SK-N-SH (cell line): ENCODE results near the gene FBN1. TPM values are rescaled to one million over a fixed set of nuclear protein-coding genes. Genes with fewer than 3 reads are reported as not detected.

Source experiments
- CTCF ChIA-PET: fragments of 300-600, 350-600 bp; formaldehyde crosslinking; extraction: SDS; loops from one replicate; lab custom pipeline; 2021; lab: Yijun Ruan, JAX
- POLR2A ChIA-PET: fragments of 350-600 bp; sonication (Branson Sonifier 250); formaldehyde crosslinking; extraction: SDS; loops from one replicate; lab custom pipeline; 2020; ENCODE audit warnings: antibody characterized with exemption, inconsistent platforms; lab: Yijun Ruan, JAX
- DNase-seq: peaks from one replicate; pipeline ENCODE4 v3.0.0; 2012
- H2AFZ ChIP-seq: fragments of 200-600 bp; sonication (generic); 2 replicates; pipeline ENCODE4 v1.8.1; 2016; ENCODE audit warnings: antibody characterized with exemption, mild to moderate bottlenecking, low read depth
- H3F3A ChIP-seq: fragments of 200-600 bp; sonication (generic); replicated peaks from 2 replicates; pipeline ENCODE3; 2016; ENCODE audit warnings: antibody characterized with exemption, mild to moderate bottlenecking; ENCODE audit not compliant: insufficient read depth
- H3K27ac ChIP-seq, 2 experiments: fragments of 200-500 bp in 1 of 2; fragments of 200-600 bp in 1 of 2; sonication (Bioruptor generic) in 1 of 2; sonication (generic), shearing (Covaris generic) in 1 of 2; 2 replicates each; pipeline versions ENCODE4 v1.5.1 to v1.6.1; 2014 to 2016; ENCODE audit warnings: low read depth in 2 of 2, inconsistent platforms in 1 of 2, low read length in 1 of 2, mild to moderate bottlenecking in 1 of 2, mixed read lengths in 1 of 2
- H3K27me3 ChIP-seq: fragments of 200-600 bp; sonication (generic), shearing (Covaris generic); 2 replicates; pipeline ENCODE4 v1.6.1; 2016; ENCODE audit warnings: mixed run types; ENCODE audit not compliant: insufficient read depth
- H3K36me3 ChIP-seq, 2 experiments: fragments of 200-500 bp in 1 of 2; fragments of 200-600 bp in 1 of 2; sonication (Bioruptor generic) in 1 of 2; sonication (generic) in 1 of 2; replicated peaks in 1 of 2; 2 replicates each; pipeline versions ENCODE3 to v1.5.1; 2014 to 2016; ENCODE audit warnings: low read length in 1 of 2, mild to moderate bottlenecking in 1 of 2; ENCODE audit not compliant: insufficient read depth in 2 of 2, control insufficient read depth in 1 of 2
- H3K4me1 ChIP-seq, 2 experiments: fragments of 200-500 bp in 1 of 2; fragments of 200-600 bp in 1 of 2; sonication (Bioruptor generic) in 1 of 2; sonication (generic), shearing (Covaris generic) in 1 of 2; 2 replicates each; pipeline versions ENCODE4 v1.5.1 to v1.6.1; 2014 to 2016; ENCODE audit warnings: low read depth in 1 of 2, low read length in 1 of 2, mixed run types in 1 of 2; ENCODE audit not compliant: insufficient read depth in 2 of 2, control insufficient read depth in 1 of 2
- H3K4me2 ChIP-seq: fragments of 200-600 bp; sonication (generic), shearing (Covaris generic); 2 replicates; pipeline ENCODE4 v1.6.1; 2017; ENCODE audit warnings: mixed run types
- H3K4me3 ChIP-seq, 2 experiments: fragments of 200-500 bp in 1 of 2; fragments of 200-600 bp in 1 of 2; sonication (Bioruptor generic) in 1 of 2; sonication (generic), shearing (Covaris generic) in 1 of 2; 2 replicates each; pipeline versions ENCODE4 v1.5.1 to v1.8.1; 2014 to 2016; ENCODE audit warnings: low read depth in 2 of 2, inconsistent platforms in 1 of 2, low read length in 1 of 2, mild to moderate bottlenecking in 1 of 2, mixed read lengths in 1 of 2, moderate library complexity in 1 of 2
- H3K79me2 ChIP-seq: fragments of 200-600 bp; sonication (generic); 2 replicates; pipeline ENCODE4 v1.8.1; 2017; ENCODE audit warnings: mild to moderate bottlenecking; ENCODE audit not compliant: insufficient read depth
- H3K9ac ChIP-seq: fragments of 200-600 bp; sonication (generic); 2 replicates; pipeline ENCODE4 v1.6.1; 2017; ENCODE audit warnings: mixed run types
- H3K9me2 ChIP-seq: fragments of 200-600 bp; sonication (generic); 2 replicates; pipeline ENCODE4 v1.6.1; 2017; ENCODE audit warnings: mixed run types
- H3K9me3 ChIP-seq: fragments of 200-600 bp; sonication (generic); 2 replicates; pipeline ENCODE4 v1.6.1; 2017; ENCODE audit warnings: mixed run types, mild to moderate bottlenecking, moderate library complexity
- H4K20me1 ChIP-seq: fragments of 200-600 bp; sonication (generic); 2 replicates; pipeline ENCODE4 v1.6.1; 2017; ENCODE audit warnings: mild to moderate bottlenecking, mixed run types; ENCODE audit not compliant: insufficient read depth
- EP300 ChIP-seq, 2 experiments: IDR thresholded peaks; 2 replicates each; pipeline versions ENCODE4 v1.4.0 to v1.6.1; 2012; ENCODE audit warnings: borderline replicate concordance in 1 of 2, low read depth in 1 of 2, low read length in 1 of 2
- EZH2phosphoT487 ChIP-seq: fragments of 200-600 bp; sonication (generic); IDR thresholded peaks from 2 replicates; pipeline ENCODE4 v1.6.1; 2017; ENCODE audit warnings: low read depth, mixed run types, mild to moderate bottlenecking, antibody characterized with exemption, moderate library complexity, borderline replicate concordance
- FOXM1 ChIP-seq: IDR thresholded peaks from 2 replicates; pipeline ENCODE4 v1.4.0; 2012; ENCODE audit warnings: low read depth, mild to moderate bottlenecking
- MXI1 ChIP-seq: IDR thresholded peaks from 2 replicates; pipeline ENCODE4 v1.6.1; 2012; ENCODE audit warnings: mild to moderate bottlenecking, low read depth, low read length, improper control_type of control experiment
- NFIC ChIP-seq: IDR thresholded peaks from 2 replicates; pipeline ENCODE4 v1.4.0; 2012; ENCODE audit warnings: borderline replicate concordance
- RAD21 ChIP-seq: IDR thresholded peaks from 2 replicates; pipeline ENCODE4 v1.6.1; 2012; ENCODE audit warnings: mild to moderate bottlenecking, low read length
- RXRA ChIP-seq: IDR thresholded peaks from 2 replicates; pipeline ENCODE4 v1.4.0; 2012; ENCODE audit warnings: low read depth, mild to moderate bottlenecking, borderline replicate concordance
- SMC3 ChIP-seq: IDR thresholded peaks from 2 replicates; pipeline ENCODE4 v1.6.1; 2012; ENCODE audit warnings: low read depth, low read length, improper control_type of control experiment
- TAF1 ChIP-seq: IDR thresholded peaks from 2 replicates; pipeline ENCODE4 v1.6.1; 2012; ENCODE audit warnings: low read depth, mild to moderate bottlenecking, low read length, moderate library complexity, borderline replicate concordance
- TCF12 ChIP-seq: IDR thresholded peaks from 2 replicates; pipeline ENCODE4 v1.4.0; 2012
- TEAD4 ChIP-seq: IDR thresholded peaks from 2 replicates; pipeline ENCODE4 v1.4.0; 2012; ENCODE audit warnings: mild to moderate bottlenecking, borderline replicate concordance; ENCODE audit not compliant: insufficient read depth
- WGBS: methylation state at CpG from one replicate; pipeline ENCODE4 v1.1.6; 2017; ENCODE audit warnings: low lambda C conversion rate; 5-methylcytosine and 5-hydroxymethylcytosine counted together
- polyA plus RNA-seq, 3 experiments: library from polyadenylated mRNA; depleted of rRNA; stranded (reverse); fragments of >200 nt; gene quantifications; 2 replicates each; pipeline ENCODE4 v1.2.3, GENCODE V29; 2012
- TF ChIP-seq, protein P1 (sequence below): IDR thresholded peaks from 2 replicates; pipeline ENCODE4 v1.4.0; 2012; ENCODE audit warnings: low read depth, borderline replicate concordance
- TF ChIP-seq, protein P2 (sequence below): fragments of 200-600 bp; sonication (generic); IDR thresholded peaks from 2 replicates; pipeline ENCODE4 v1.6.1; 2017; ENCODE audit warnings: antibody characterized with exemption, mild to moderate bottlenecking, moderate library complexity
- TF ChIP-seq, protein P3 (sequence below): fragments of 150-350 bp; IDR thresholded peaks from 2 replicates; pipeline ENCODE4 v1.6.1; 2016; ENCODE audit warnings: mild to moderate bottlenecking, low read depth, low read length

The FBN1 gene
- polyA plus RNA-seq, 1 of the 3 experiments (the other 2 are of a cell fraction): 248 TPM

- 80% methylated on average over 2 of the region's 2 CpGs for WGBS
- Histone ChIP-seq H3K9me2 (no peaks in the 10 kb centered on the region), H3K27ac (no peak overlapping the region), H3K79me2 (no peaks in the 10 kb centered on the region), H4K20me1 (no peaks in the 10 kb centered on the region), H3K4me2 (no peak overlapping the region), H3K9me3 (no peaks in the 10 kb centered on the region), H3K27me3 (no peaks in the 10 kb centered on the region), H3K36me3 (no peaks in the 10 kb centered on the region), H3F3A (peaks cover 21% of the 10 kb centered on the region), H3K9ac (no peak overlapping the region), H3K4me1 (peaks cover 0 to 3% of the 10 kb centered on the region in 2 experiments; a peak in 1 of 4 replicates), H2AFZ (no peak overlapping the region), H3K4me3 (no peak overlapping the region)
- TF ChIP-seq TCF12 (no peak), EP300 (IDR thresholded peaks at IDR 0.05; ENCODE audit: borderline replicate concordance in 1 of 2, low read depth in 1 of 2, low read length in 1 of 2) (no peak), EZH2phosphoT487 (no peak), SMC3 (no peak), FOXM1 (no peak), TEAD4 (no peak), RXRA (no peak), TAF1 (no peak), MXI1 (no peak), RAD21 (no peak), NFIC (no peak)
- TF ChIP-seq, protein P1, sequence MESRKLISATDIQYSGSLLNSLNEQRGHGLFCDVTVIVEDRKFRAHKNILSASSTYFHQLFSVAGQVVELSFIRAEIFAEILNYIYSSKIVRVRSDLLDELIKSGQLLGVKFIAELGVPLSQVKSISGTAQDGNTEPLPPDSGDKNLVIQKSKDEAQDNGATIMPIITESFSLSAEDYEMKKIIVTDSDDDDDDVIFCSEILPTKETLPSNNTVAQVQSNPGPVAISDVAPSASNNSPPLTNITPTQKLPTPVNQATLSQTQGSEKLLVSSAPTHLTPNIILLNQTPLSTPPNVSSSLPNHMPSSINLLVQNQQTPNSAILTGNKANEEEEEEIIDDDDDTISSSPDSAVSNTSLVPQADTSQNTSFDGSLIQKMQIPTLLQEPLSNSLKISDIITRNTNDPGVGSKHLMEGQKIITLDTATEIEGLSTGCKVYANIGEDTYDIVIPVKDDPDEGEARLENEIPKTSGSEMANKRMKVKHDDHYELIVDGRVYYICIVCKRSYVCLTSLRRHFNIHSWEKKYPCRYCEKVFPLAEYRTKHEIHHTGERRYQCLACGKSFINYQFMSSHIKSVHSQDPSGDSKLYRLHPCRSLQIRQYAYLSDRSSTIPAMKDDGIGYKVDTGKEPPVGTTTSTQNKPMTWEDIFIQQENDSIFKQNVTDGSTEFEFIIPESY: no peak
- TF ChIP-seq, protein P2, sequence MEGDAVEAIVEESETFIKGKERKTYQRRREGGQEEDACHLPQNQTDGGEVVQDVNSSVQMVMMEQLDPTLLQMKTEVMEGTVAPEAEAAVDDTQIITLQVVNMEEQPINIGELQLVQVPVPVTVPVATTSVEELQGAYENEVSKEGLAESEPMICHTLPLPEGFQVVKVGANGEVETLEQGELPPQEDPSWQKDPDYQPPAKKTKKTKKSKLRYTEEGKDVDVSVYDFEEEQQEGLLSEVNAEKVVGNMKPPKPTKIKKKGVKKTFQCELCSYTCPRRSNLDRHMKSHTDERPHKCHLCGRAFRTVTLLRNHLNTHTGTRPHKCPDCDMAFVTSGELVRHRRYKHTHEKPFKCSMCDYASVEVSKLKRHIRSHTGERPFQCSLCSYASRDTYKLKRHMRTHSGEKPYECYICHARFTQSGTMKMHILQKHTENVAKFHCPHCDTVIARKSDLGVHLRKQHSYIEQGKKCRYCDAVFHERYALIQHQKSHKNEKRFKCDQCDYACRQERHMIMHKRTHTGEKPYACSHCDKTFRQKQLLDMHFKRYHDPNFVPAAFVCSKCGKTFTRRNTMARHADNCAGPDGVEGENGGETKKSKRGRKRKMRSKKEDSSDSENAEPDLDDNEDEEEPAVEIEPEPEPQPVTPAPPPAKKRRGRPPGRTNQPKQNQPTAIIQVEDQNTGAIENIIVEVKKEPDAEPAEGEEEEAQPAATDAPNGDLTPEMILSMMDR: no peak
- TF ChIP-seq, protein P3, sequence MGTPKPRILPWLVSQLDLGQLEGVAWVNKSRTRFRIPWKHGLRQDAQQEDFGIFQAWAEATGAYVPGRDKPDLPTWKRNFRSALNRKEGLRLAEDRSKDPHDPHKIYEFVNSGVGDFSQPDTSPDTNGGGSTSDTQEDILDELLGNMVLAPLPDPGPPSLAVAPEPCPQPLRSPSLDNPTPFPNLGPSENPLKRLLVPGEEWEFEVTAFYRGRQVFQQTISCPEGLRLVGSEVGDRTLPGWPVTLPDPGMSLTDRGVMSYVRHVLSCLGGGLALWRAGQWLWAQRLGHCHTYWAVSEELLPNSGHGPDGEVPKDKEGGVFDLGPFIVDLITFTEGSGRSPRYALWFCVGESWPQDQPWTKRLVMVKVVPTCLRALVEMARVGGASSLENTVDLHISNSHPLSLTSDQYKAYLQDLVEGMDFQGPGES: no peak
- ChIA-PET CTCF (interaction anchor here (0.6 kb wide), 1 partner anchor 645 kb away, joined by 3 read pairs; no protein-coding TSS in a partner anchor), POLR2A (no interaction called here)
- no peak for DNase-seq
Measured at GRCh38 chr15:48371961-48372360, 273.5 kb downstream of the FBN1 start.
